ENCODE measurements around the gene KIR2DL4. TPM values are rescaled to one million over a fixed set of nuclear protein-coding genes. Genes with fewer than 3 reads are reported as not detected.
"Not testable (repeated sequence)": the region's sequence is repeated elsewhere in the genome, so short reads cannot be mapped to it uniquely, and the experiment has no call there.

KIR2DL4 gene
- total and polyA plus RNA-seq, 7 donors: 0.05 TPM; not detected in 6

DNA sequence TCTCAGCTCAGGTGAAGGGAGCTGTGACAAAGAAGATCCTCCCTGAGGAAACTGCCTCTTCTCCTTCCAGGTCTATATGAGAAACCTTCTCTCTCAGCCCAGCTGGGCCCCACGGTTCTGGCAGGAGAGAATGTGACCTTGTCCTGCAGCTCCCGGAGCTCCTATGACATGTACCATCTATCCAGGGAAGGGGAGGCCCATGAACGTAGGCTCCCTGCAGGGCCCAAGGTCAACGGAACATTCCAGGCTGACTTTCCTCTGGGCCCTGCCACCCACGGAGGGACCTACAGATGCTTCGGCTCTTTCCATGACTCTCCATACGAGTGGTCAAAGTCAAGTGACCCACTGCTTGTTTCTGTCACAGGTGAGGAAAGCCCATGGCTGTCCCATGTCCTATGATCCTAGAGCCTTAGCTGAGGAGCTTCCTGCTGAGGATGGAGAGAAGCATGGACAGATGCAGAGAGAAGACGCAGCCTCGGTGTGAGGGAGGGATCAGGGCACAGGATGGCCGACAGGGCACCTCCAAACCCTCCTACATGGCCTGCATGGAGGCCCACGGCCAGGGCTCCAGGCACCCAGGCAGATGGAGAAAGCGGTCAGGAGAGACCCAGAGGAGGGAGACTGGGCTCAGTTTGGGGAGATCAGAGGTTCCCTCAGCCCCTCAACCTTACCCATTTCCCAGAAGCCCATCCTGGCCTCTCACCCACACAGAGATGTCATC, 28.2 kb upstream of the KIR2DL4 start:
- H3K4me1 ChIP-seq; intact Hi-C loops (cut with DNase I); H3K36me3 ChIP-seq (ENCODE audit: insufficient read depth in 1 of 2, low read depth in 1 of 2); H3K27me3 ChIP-seq (ENCODE audit: insufficient read depth in 3 of 3, low read length in 2 of 3); H3K27ac ChIP-seq; ATAC-seq; DNase-seq; H3K4me3 ChIP-seq; H3K9me3 ChIP-seq: not testable (repeated sequence)
- WGBS, 3 donors: 62 to 81% (median 68%) methylated on average over 9 to 12 of the region's 12 CpGs

DNA sequence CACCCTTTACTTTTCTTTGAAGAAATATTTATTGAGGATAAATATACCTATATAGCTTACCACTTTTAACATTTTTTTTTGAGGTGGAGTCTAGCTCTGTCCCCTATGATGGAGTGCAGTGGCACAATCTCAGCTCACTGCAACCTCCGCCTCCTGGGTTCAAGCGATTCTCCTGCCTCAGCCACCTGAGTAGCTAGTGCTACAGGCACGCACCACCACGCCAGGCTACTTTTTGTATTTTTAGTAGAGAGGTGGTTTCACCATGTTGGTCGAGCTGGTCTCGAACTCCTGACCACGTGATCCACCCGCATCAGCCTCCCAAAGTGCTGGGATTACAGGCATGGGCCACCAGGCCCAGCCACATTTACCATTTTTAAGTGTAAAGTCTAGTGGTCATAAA, 27.6 kb upstream of the KIR2DL4 start:
- H3K9me3 ChIP-seq; H3K27me3 ChIP-seq (ENCODE audit: insufficient read depth in 3 of 3, low read length in 2 of 3); H3K36me3 ChIP-seq (ENCODE audit: insufficient read depth in 1 of 2, low read depth in 1 of 2); ATAC-seq; H3K4me1 ChIP-seq; DNase-seq; intact Hi-C loops (cut with DNase I); H3K4me3 ChIP-seq; H3K27ac ChIP-seq: not testable (repeated sequence)
- WGBS, 3 donors: 64 to 71% (median 70%) methylated on average over 8 of the region's 8 CpGs

DNA sequence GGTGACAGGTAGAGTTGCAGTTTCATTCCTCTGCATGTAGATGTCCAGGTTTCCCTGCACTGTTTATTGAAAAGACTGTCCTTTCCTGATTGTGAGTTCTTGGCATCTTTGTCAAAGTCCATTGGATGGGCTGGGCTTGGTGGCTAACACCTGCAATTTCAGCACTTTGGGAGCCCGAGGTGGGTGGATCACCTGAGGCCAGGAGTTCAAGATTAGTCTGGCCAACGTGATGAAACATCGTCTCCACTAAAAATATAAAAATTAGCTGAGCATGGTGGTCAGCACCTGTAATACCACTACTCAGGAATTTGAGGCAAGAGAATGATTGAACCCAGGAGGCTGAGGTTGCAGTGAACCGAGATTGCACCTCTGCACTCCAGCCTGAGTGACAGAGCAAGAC, 25.6 kb upstream of the KIR2DL4 start:
- H3K4me1 ChIP-seq; H3K9me3 ChIP-seq; H3K27me3 ChIP-seq (ENCODE audit: insufficient read depth in 3 of 3, low read length in 2 of 3); H3K36me3 ChIP-seq (ENCODE audit: insufficient read depth in 1 of 2, low read depth in 1 of 2); ATAC-seq; DNase-seq; intact Hi-C loops (cut with DNase I); H3K27ac ChIP-seq; H3K4me3 ChIP-seq: not testable (repeated sequence)
- WGBS, 3 donors: 42 to 67% (median 49%) methylated on average over 4 of the region's 4 CpGs

DNA sequence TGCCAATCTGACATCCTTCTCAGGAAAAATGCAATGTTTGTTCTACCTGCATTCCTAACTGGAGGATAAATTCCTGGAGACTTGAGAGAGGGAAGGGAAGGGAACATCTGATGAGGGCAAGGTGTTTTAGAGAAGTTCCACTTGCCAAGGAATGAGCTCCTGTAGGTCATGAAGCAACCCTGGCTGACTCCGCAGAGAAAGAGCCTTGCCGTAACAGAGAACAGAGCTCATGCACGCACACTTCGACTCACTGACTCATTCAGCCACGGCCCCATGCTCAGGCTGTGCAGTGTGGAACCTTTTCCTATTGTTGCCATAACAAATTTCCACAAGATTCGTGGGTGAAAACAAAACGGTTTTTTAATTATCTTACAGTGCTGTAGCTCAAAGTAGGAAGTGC, 24.5 kb upstream of the KIR2DL4 start:
- H3K27ac ChIP-seq; H3K9me3 ChIP-seq; intact Hi-C loops (cut with DNase I); H3K27me3 ChIP-seq (ENCODE audit: insufficient read depth in 3 of 3, low read length in 2 of 3); H3K4me3 ChIP-seq; ATAC-seq; H3K4me1 ChIP-seq; H3K36me3 ChIP-seq (ENCODE audit: insufficient read depth in 1 of 2, low read depth in 1 of 2); DNase-seq: not testable (repeated sequence)
- 55 to 70% (median 68%) methylated on average over 7 of the region's 7 CpGs for WGBS, 3 donors

DNA sequence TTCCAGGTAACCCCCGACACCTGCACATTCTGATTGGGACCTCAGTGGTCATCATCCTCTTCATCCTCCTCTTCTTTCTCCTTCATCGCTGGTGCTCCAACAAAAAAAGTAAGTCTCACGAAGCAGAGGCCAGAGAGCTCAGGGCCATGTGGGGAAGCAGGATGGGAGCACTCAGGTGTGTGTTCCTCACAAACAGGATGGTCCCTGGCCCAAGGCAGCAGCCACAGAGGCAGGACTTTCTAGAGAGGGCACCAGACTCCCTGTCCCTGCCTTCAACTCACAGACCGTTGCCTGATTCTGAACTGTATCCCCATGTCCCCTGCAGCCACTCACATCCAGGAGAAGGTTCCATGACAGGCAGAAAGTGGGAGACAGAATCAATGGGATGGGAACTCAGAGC, 20.5 kb upstream of the KIR2DL4 start:
- WGBS, 3 donors: 58 to 79% (median 69%) methylated on average over 4 of the region's 4 CpGs
- ATAC-seq; intact Hi-C loops (cut with DNase I); H3K27me3 ChIP-seq (ENCODE audit: insufficient read depth in 3 of 3, low read length in 2 of 3); H3K27ac ChIP-seq; DNase-seq; H3K9me3 ChIP-seq; H3K4me1 ChIP-seq; H3K4me3 ChIP-seq; H3K36me3 ChIP-seq (ENCODE audit: insufficient read depth in 1 of 2, low read depth in 1 of 2): not testable (repeated sequence)

DNA sequence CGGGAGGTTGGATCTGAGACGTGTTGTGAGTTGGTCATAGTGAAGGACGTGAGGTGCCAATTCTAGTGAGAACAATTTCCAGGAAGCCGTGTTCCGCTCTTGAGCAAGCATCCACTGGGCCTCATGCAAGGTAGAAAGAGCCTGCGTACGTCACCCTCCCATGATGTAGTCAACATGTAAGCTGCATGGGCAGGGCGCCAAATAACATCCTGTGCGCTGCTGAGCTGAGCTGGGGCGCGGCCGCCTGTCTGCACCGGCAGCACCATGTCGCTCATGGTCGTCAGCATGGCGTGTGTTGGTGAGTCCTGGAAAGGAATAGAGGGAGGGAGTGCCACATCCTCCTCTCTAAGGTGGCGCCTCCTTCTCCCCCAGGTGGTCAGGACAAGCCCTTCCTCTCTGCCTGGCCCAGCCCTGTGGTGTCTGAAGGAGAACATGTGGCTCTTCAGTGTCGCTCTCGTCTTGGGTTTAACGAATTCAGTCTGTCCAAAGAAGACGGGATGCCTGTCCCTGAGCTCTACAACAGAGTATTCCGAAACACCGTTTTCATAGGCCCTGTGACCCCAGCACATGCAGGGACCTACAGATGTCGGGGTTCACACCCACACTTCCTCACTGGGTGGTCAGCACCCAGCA, 17.2 kb upstream of the KIR2DL4 start:
- intact Hi-C loops (cut with DNase I); ATAC-seq: not testable (repeated sequence)
- 80 to 86% (median 84%) methylated on average over 24 of the region's 24 CpGs for WGBS, 3 donors

DNA sequence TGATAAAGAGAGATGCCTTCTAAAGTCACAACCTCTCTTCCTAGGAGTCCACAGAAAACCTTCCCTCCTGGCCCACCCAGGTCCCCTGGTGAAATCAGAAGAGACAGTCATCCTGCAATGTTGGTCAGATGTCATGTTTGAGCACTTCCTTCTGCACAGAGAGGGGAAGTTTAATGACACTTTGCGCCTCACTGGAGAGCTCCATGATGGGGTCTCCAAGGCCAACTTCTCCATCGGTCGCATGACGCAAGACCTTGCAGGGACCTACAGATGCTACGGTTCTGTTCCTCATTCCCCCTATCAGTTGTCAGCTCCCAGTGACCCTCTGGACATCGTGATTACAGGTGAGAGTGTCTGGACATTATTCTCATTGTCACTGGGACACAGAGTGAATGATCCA, 15.3 kb upstream of the KIR2DL4 start:
- H3K27me3 ChIP-seq (ENCODE audit: insufficient read depth in 3 of 3, low read length in 2 of 3); H3K27ac ChIP-seq; H3K36me3 ChIP-seq (ENCODE audit: insufficient read depth in 1 of 2, low read depth in 1 of 2); DNase-seq; H3K4me1 ChIP-seq; H3K4me3 ChIP-seq; ATAC-seq; intact Hi-C loops (cut with DNase I); H3K9me3 ChIP-seq: not testable (repeated sequence)
- WGBS, 3 donors: 75 to 83% (median 79%) methylated on average over 6 of the region's 6 CpGs

More for the DNA sequence above, 17.2 kb upstream of the KIR2DL4 start:
- H3K36me3 ChIP-seq (ENCODE audit: insufficient read depth in 1 of 2, low read depth in 1 of 2); H3K27ac ChIP-seq; H3K27me3 ChIP-seq (ENCODE audit: insufficient read depth in 3 of 3, low read length in 2 of 3); H3K4me1 ChIP-seq; H3K4me3 ChIP-seq; DNase-seq; H3K9me3 ChIP-seq: not testable (repeated sequence)

DNA sequence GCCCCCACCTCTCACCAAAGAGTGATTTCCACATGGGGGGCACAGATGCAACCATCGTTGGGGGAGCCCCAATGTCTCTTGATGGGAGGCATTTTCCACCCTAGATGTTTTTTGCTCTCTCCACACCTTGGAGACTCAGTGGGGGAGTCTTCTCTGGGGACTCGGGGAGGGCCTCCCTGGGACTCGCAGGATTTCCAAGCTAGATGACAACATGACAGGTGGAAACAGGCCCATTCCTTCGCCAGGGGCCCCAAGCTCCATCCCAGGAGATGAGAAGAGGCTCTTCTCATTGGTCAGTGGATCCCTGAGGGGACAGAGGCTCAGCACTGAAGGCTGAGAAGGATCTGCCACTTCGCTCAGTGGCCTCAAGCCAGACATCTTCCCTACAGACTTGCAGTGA, 12.7 kb upstream of the KIR2DL4 start:
- TF ChIP-seq, protein P1, sequence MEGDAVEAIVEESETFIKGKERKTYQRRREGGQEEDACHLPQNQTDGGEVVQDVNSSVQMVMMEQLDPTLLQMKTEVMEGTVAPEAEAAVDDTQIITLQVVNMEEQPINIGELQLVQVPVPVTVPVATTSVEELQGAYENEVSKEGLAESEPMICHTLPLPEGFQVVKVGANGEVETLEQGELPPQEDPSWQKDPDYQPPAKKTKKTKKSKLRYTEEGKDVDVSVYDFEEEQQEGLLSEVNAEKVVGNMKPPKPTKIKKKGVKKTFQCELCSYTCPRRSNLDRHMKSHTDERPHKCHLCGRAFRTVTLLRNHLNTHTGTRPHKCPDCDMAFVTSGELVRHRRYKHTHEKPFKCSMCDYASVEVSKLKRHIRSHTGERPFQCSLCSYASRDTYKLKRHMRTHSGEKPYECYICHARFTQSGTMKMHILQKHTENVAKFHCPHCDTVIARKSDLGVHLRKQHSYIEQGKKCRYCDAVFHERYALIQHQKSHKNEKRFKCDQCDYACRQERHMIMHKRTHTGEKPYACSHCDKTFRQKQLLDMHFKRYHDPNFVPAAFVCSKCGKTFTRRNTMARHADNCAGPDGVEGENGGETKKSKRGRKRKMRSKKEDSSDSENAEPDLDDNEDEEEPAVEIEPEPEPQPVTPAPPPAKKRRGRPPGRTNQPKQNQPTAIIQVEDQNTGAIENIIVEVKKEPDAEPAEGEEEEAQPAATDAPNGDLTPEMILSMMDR (IDR thresholded peaks at IDR 0.05): no peak
- no peak for DNase-seq
- Histone ChIP-seq H3K27me3 (ENCODE audit: insufficient read depth in 3 of 3, low read length in 2 of 3) (no peaks in the 10 kb centered on the region), H3K36me3 (ENCODE audit: insufficient read depth in 1 of 2, low read depth in 1 of 2) (no peaks in the 10 kb centered on the region), H3K9me3 (no peaks in the 10 kb centered on the region), H3K4me3 (no peak overlapping the region), H3K4me1 (no peaks in the 10 kb centered on the region), H3K27ac (no peak overlapping the region)
- no peak for ATAC-seq
- WGBS, 3 donors: 55 to 62% (median 60%) methylated on average over 5 of the region's 5 CpGs
- intact Hi-C loops (cut with DNase I): no loop called here
